K562 (cell line): Measurements from ENCODE around the gene CHRM4. TPM values are rescaled to one million over a fixed set of nuclear protein-coding genes. Genes with fewer than 3 reads are reported as not detected.

ENCODE experiments used
- ATAC-seq: fragments of 200-7000 bp; cut with Tn5 transposase; 3 replicates; pipeline ENCODE4 v1.9.1; 2020; ENCODE audit warnings: moderate library complexity
- BruUV-seq: library from RNA; stranded (reverse); fragments of 400-500 nt; replicated peaks from 2 replicates; lab custom pipeline; 2021; lab: Mats Ljungman, UMichigan
- CTCF ChIA-PET: fragments of 300-600 bp; formaldehyde crosslinking; extraction: SDS; loops from one replicate; lab custom pipeline; 2021; ENCODE audit warnings: low intra/inter-chr PET ratio; lab: Yijun Ruan, JAX
- POLR2A ChIA-PET: fragments of 300-600, 350-650 bp; sonication (Branson Sonifier 250); formaldehyde crosslinking; extraction: SDS; loops from one replicate; lab custom pipeline; 2021; ENCODE audit warnings: antibody characterized with exemption, inconsistent platforms; lab: Yijun Ruan, JAX
- DNase-seq, 4 experiments: peaks; one replicate each; pipeline versions ENCODE4 v3.0.0 to v3.0.0-alpha.2; 2011 to 2018; ENCODE audit warnings: low spot score in 3 of 4, mixed read lengths in 3 of 4; ENCODE audit errors: extremely low read depth in 1 of 4
- FAIRE-seq: peaks from 2 replicates; lab custom pipeline; 2011; peaks lifted over from hg19 to GRCh38; lab: Jason Lieb, UNC
- H2AFZ ChIP-seq: 2 replicates; pipeline ENCODE4 v1.6.0; 2011; ENCODE audit warnings: low read depth, low read length, control low read depth, inconsistent platforms
- H3K27ac ChIP-seq: fragments of 200-600 bp; 3 replicates; pipeline ENCODE4 v1.8.0; 2011; ENCODE audit warnings: low read depth, mild to moderate bottlenecking, control low read depth, inconsistent platforms, low read length, moderate library complexity, mixed read lengths; ENCODE audit errors: extremely low read depth
- H3K27me3 ChIP-seq, 2 experiments: fragments of 300-600 bp in 1 of 2; 2 replicates in 1 of 2; 3 replicates in 1 of 2; pipeline versions ENCODE4 v1.6.0 to v1.8.0; 2011; ENCODE audit warnings: inconsistent platforms in 2 of 2, low read length in 2 of 2, mild to moderate bottlenecking in 1 of 2, mixed read lengths in 1 of 2, moderate library complexity in 1 of 2; ENCODE audit not compliant: control insufficient read depth in 2 of 2, insufficient read depth in 2 of 2
- H3K36me3 ChIP-seq: fragments of 300-600 bp; 3 replicates; pipeline ENCODE4 v1.8.0; 2011; ENCODE audit warnings: mild to moderate bottlenecking, low read length, inconsistent platforms; ENCODE audit not compliant: control insufficient read depth, insufficient read depth
- H3K4me1 ChIP-seq, 2 experiments: fragments of 200-600 bp in 1 of 2; replicated peaks in 1 of 2; 2 replicates in 1 of 2; 3 replicates in 1 of 2; pipeline versions ENCODE4 v1.5.1 to v1.8.0; 2011; ENCODE audit warnings: inconsistent platforms in 2 of 2, low read length in 2 of 2, mild to moderate bottlenecking in 1 of 2, mixed read lengths in 1 of 2, moderate library complexity in 1 of 2; ENCODE audit not compliant: control insufficient read depth in 2 of 2, insufficient read depth in 2 of 2
- H3K4me2 ChIP-seq: 2 replicates; pipeline ENCODE4 v1.6.1; 2011; ENCODE audit warnings: low read length, control low read depth, inconsistent platforms, mixed read lengths; ENCODE audit not compliant: insufficient read depth
- H3K4me3 ChIP-seq: fragments of 200-600 bp; sonication (generic), shearing (Covaris generic); 2 replicates; pipeline ENCODE4 v1.5.1; 2016; ENCODE audit warnings: control low read depth, inconsistent platforms
- H3K79me2 ChIP-seq: fragments of 200-600 bp; 3 replicates; pipeline ENCODE4 v1.8.0; 2011; ENCODE audit warnings: low read length, inconsistent platforms; ENCODE audit not compliant: control insufficient read depth, insufficient read depth
- H3K9ac ChIP-seq, 2 experiments: 2 replicates each; pipeline versions ENCODE4 v1.6.0 to v1.6.1; 2011; ENCODE audit warnings: low read depth in 2 of 2, low read length in 2 of 2, control low read depth in 1 of 2, inconsistent platforms in 1 of 2, mild to moderate bottlenecking in 1 of 2, mixed read lengths in 1 of 2; ENCODE audit not compliant: insufficient read depth in 1 of 2
- H3K9me1 ChIP-seq: one replicate; pipeline ENCODE4 v1.6.0; 2011; ENCODE audit warnings: inconsistent platforms, mild to moderate bottlenecking, low read length, moderate library complexity; ENCODE audit not compliant: control insufficient read depth, insufficient read depth
- H3K9me3 ChIP-seq: replicated peaks from 2 replicates; pipeline ENCODE4 v1.5.1; 2011; ENCODE audit warnings: low read depth, low read length, inconsistent platforms; ENCODE audit not compliant: control insufficient read depth, insufficient read depth
- H4K20me1 ChIP-seq: replicated peaks from 2 replicates; pipeline ENCODE4 v1.6.1; 2011; ENCODE audit warnings: low read length, inconsistent platforms, mixed read lengths; ENCODE audit not compliant: control insufficient read depth, insufficient read depth
- CREB1 ChIP-seq, 2 experiments: sonication (generic) in 1 of 2; formaldehyde crosslinking in 1 of 2; IDR thresholded peaks; 2 replicates each; pipeline versions ENCODE4 v1.6.1 to v1.8.0; 2012 to 2022; ENCODE audit warnings: inconsistent platforms in 1 of 2, mild to moderate bottlenecking in 1 of 2, missing genetic modification reagents in 1 of 2, moderate library complexity in 1 of 2
- ETV5 ChIP-seq: sonication (generic); formaldehyde crosslinking; IDR thresholded peaks from 2 replicates; pipeline ENCODE4 v1.4.0; 2020; ENCODE audit warnings: low read depth, mild to moderate bottlenecking, missing genetic modification reagents
- FOXA1 ChIP-seq: fragments of 450-650 bp; IDR thresholded peaks from 2 replicates; pipeline ENCODE4 v1.6.1; 2016; ENCODE audit warnings: mild to moderate bottlenecking, borderline replicate concordance
- HDAC1 ChIP-seq, 2 experiments: fragments of 450-650 bp; IDR thresholded peaks; 2 replicates each; pipeline ENCODE4 v1.6.1; 2016 to 2017; ENCODE audit warnings: inconsistent platforms in 1 of 2, mild to moderate bottlenecking in 1 of 2, moderate library complexity in 1 of 2
- IFI16 ChIP-seq: fragments of 250-450 bp; sonication (Bioruptor Pico); IDR thresholded peaks from 2 replicates; pipeline ENCODE4 v2.1.2; 2022; ENCODE audit warnings: mild to moderate bottlenecking, inconsistent platforms
- IRF2 ChIP-seq: sonication (generic); formaldehyde crosslinking; IDR thresholded peaks from 2 replicates; pipeline ENCODE4 v1.8.1; 2022; ENCODE audit warnings: mild to moderate bottlenecking, missing genetic modification reagents
- MCM5 ChIP-seq: fragments of 450-650 bp; IDR thresholded peaks from 2 replicates; pipeline ENCODE4 v1.6.1; 2016; ENCODE audit warnings: low read depth
- MED1 ChIP-seq: sonication (generic); formaldehyde crosslinking; IDR thresholded peaks from 2 replicates; pipeline ENCODE4 v1.8.1; 2023; ENCODE audit warnings: missing genetic modification reagents, borderline replicate concordance
- MEIS2 ChIP-seq: fragments of 450-650 bp; IDR thresholded peaks from 2 replicates; pipeline ENCODE4 v1.6.1; 2014; ENCODE audit warnings: mild to moderate bottlenecking; ENCODE audit not compliant: partially characterized antibody
- NCOA1 ChIP-seq: fragments of 450-650 bp; IDR thresholded peaks from 2 replicates; pipeline ENCODE4 v1.6.1; 2016; ENCODE audit warnings: low read depth
- RAD51 ChIP-seq: fragments of 450-650 bp; IDR thresholded peaks from 2 replicates; pipeline ENCODE4 v1.7.1; 2016; ENCODE audit warnings: low read depth, mild to moderate bottlenecking, borderline replicate concordance
- SAFB2 ChIP-seq: fragments of 200-400 bp; formaldehyde crosslinking; IDR thresholded peaks from 2 replicates; pipeline ENCODE4 v1.6.1; 2018; ENCODE audit warnings: borderline replicate concordance, low read length, low read depth, moderate library complexity; ENCODE audit not compliant: severe bottlenecking
- TCF3 ChIP-seq: sonication (generic); formaldehyde crosslinking; IDR thresholded peaks from 2 replicates; pipeline ENCODE4 v1.4.0; 2020; ENCODE audit warnings: mild to moderate bottlenecking, missing genetic modification reagents
- TCFL5 ChIP-seq: fragments of 250-450 bp; sonication (Bioruptor Pico); conservative IDR thresholded peaks from 2 replicates; pipeline ENCODE4 v1.6.1; 2021; ENCODE audit warnings: mild to moderate bottlenecking, moderate library complexity, matching md5 sums
- ZFX ChIP-seq: sonication (generic); formaldehyde crosslinking; IDR thresholded peaks from 2 replicates; pipeline ENCODE4 v1.8.0; 2022; ENCODE audit warnings: mild to moderate bottlenecking, missing genetic modification reagents, moderate library complexity
- ZNF165 ChIP-seq: fragments of 250-450 bp; sonication (Bioruptor Pico); IDR thresholded peaks from 2 replicates; pipeline ENCODE4 v1.4.0; 2020; ENCODE audit warnings: borderline replicate concordance
- ZNF217 ChIP-seq: sonication (generic); formaldehyde crosslinking; IDR thresholded peaks from 2 replicates; pipeline ENCODE4 v1.8.0; 2022; ENCODE audit warnings: mild to moderate bottlenecking, missing genetic modification reagents
- ZNF766 ChIP-seq: fragments of 200-800 bp; sonication (Bioruptor generic); conservative IDR thresholded peaks from 2 replicates; pipeline ENCODE4 v1.6.1; 2016; ENCODE audit warnings: missing genetic modification characterization, missing compliant biosample characterization
- WGBS: fragments of 100-300 bp; shearing (Covaris generic); methylation state at CpG from one replicate; pipeline ENCODE4 v1.1.6; 2016; ENCODE audit warnings: low coverage, mixed read lengths; ENCODE audit not compliant: insufficient coverage; ENCODE audit errors: missing lambda C conversion rate; 5-methylcytosine and 5-hydroxymethylcytosine counted together
- in situ Hi-C: fragments of 300-500 bp; cut with MboI; formaldehyde crosslinking; loops from 4 replicates; pipeline ENCODE4 v1.15.0; 2018; ENCODE audit warnings: inconsistent platforms, mixed read lengths
- intact Hi-C: fragments of 100-400 bp; cut with micrococcal nuclease; formaldehyde crosslinking; loops from 2 replicates; pipeline ENCODE4 v1.14.2; 2022
- polyA plus RNA-seq, 8 experiments: library from polyadenylated mRNA; depleted of rRNA in 4 of 8; stranded (reverse) in 5 of 8; unstranded in 3 of 8; fragments of >200 nt; fragmentation: Nextera tagmentation in 2 of 8; fragmentation: Illumina TruSeq in 1 of 8; extraction: Ambion mirVana in 2 of 8; extraction: Trizol in 1 of 8; gene quantifications; 2 replicates each; pipeline versions ENCODE4 v1.2.1 to v1.2.3, GENCODE V29; 2011 to 2014; ENCODE audit warnings: inconsistent platforms in 1 of 8, missing spikeins in 1 of 8
- total RNA-seq, 7 experiments: library from RNA; depleted of rRNA in 6 of 7; stranded (reverse); fragments of >200 nt in 6 of 7; fragmentation: Illumina TruSeq in 2 of 7; extraction: Trizol in 2 of 7; gene quantifications; 2 replicates each; pipeline versions ENCODE4 v1.2.1 to v1.2.3, GENCODE V29; 2011 to 2021; ENCODE audit warnings: low replicate concordance in 1 of 7
- TF ChIP-seq, protein P1 (sequence below), 3 experiments: IDR thresholded peaks in 2 of 3; conservative IDR thresholded peaks in 1 of 3; 2 replicates each; pipeline ENCODE4 v1.5.1; 2011 to 2012; ENCODE audit warnings: low read length in 3 of 3, mild to moderate bottlenecking in 3 of 3, control low read depth in 2 of 3, improper control_type of control experiment in 1 of 3, inconsistent platforms in 1 of 3, low read depth in 1 of 3, mixed read lengths in 1 of 3, moderate library complexity in 1 of 3; ENCODE audit not compliant: insufficient read depth in 2 of 3

Gene CHRM4
- total and polyA plus RNA-seq, 9 of the 15 experiments (the other 6 are each of a cell fraction or from before 2014, with no cell fraction given), result 0.22 to 1.3 (median 0.40) TPM; not detected in 2

DNA sequence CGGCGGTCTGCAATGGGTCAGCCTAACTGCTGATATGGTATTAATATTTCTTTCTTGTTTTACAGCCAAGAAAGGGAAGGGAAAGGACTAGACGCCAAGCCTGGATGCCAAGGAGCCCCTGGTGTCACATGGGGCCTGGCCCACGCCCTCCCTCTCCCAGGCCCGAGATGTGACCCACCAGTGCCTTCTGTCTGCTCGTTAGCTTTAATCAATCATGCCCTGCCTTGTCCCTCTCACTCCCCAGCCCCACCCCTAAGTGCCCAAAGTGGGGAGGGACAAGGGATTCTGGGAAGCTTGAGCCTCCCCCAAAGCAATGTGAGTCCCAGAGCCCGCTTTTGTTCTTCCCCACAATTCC lies 8.2 kb downstream of the CHRM4 start:
- ChIA-PET POLR2A (interaction anchor here (0.6 to 1.0 kb wide), 8 partner anchors 9 to 865 kb away, joined by 3 to 10 read pairs (median 4); partner anchors contain the start of gene CHRM4), CTCF (interaction anchor here (0.6 to 1.5 kb wide), 2 partner anchors 133 to 154 kb away, joined by 3 to 10 read pairs; no protein-coding TSS in a partner anchor)
- Histone ChIP-seq H3K9me3 (no peaks in the 10 kb centered on the region), H3K27me3 (no peaks in the 10 kb centered on the region), H3K4me1 (peaks cover 26 to 82% of the 10 kb centered on the region in 2 experiments), H3K9ac (peak overlapping the region in 1 of 2 experiments; percentile 21; a peak in 1 of 4 replicates), H4K20me1 (no peaks in the 10 kb centered on the region; the same call in 1 of the 2 replicates), H2AFZ (no peak overlapping the region), H3K27ac (no peak overlapping the region), H3K4me2 (peak overlapping the region; percentile 81; the same call in 1 of the 2 replicates), H3K4me3 (peak overlapping the region; percentile 75; the same call in 1 of the 2 replicates), H3K9me1 (peaks cover 7% of the 10 kb centered on the region), H3K36me3 (peaks cover 24% of the 10 kb centered on the region; the same call in 1 of the 3 replicates), H3K79me2 (peaks cover 16% of the 10 kb centered on the region)
- WGBS, result 53% methylated on average over 6 of the region's 7 CpGs
- no peak for DNase-seq
- intact Hi-C loops, result loop anchor here (5.0 kb wide), 1 partner anchor 136 kb away; no protein-coding TSS in a partner anchor
- no peak for FAIRE-seq
- in situ Hi-C loops, result no loop called here
- no peak for ATAC-seq
- BruUV-seq, result no TSS peak
- TF ChIP-seq CREB1 (IDR thresholded peaks at IDR 0.05) (no peak), CREB1 (CRISPR knock-in tag; IDR thresholded peaks at IDR 0.05) (no peak), MED1 (no peak), ZNF165 (CRISPR knock-in tag) (no peak), NCOA1 (no peak), ETV5 (0 out of 2 replicates have a peak, but pooled peaks have one; percentile 8), ZFX (CRISPR knock-in tag) (0 out of 2 replicates have a peak, but pooled peaks have one; percentile 25), TCF3 (no peak), IRF2 (CRISPR knock-in tag) (no peak), RAD51 (0 out of 2 replicates have a peak, but pooled peaks have one; percentile 3), SAFB2 (no peak), MEIS2 (peak; percentile 15), HDAC1 (IDR thresholded peaks at IDR 0.05) (0 out of 4 replicates have a peak, but pooled peaks of 1 of the 2 experiments have one; percentile 15), MCM5 (no peak), ZNF766 (no peak), ZNF217 (CRISPR knock-in tag) (no peak), TCFL5 (CRISPR knock-in tag) (no peak), IFI16 (CRISPR knock-in tag) (no peak), FOXA1 (no peak)
- TF ChIP-seq, protein P1, sequence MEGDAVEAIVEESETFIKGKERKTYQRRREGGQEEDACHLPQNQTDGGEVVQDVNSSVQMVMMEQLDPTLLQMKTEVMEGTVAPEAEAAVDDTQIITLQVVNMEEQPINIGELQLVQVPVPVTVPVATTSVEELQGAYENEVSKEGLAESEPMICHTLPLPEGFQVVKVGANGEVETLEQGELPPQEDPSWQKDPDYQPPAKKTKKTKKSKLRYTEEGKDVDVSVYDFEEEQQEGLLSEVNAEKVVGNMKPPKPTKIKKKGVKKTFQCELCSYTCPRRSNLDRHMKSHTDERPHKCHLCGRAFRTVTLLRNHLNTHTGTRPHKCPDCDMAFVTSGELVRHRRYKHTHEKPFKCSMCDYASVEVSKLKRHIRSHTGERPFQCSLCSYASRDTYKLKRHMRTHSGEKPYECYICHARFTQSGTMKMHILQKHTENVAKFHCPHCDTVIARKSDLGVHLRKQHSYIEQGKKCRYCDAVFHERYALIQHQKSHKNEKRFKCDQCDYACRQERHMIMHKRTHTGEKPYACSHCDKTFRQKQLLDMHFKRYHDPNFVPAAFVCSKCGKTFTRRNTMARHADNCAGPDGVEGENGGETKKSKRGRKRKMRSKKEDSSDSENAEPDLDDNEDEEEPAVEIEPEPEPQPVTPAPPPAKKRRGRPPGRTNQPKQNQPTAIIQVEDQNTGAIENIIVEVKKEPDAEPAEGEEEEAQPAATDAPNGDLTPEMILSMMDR (IDR thresholded peaks at IDR 0.05 in 2 of 3, conservative IDR thresholded peaks at IDR 0.05 in 1 of 3; ENCODE audit: insufficient read depth in 2 of 3, low read depth in 1 of 3, low read length in 3 of 3), result peak in 1 of 3 experiments; percentile 21; a peak in 1 of 6 replicates
